Keratinocyte (primary cell): ENCODE measurements around the gene SLC6A1. TPM values are rescaled to one million over a fixed set of nuclear protein-coding genes. Genes with fewer than 3 reads are reported as not detected.

Source experiments
- DNase-seq: peaks from one replicate; pipeline ENCODE4 v3.0.0-alpha.2; 2011; ENCODE audit warnings: low read depth, missing footprints, low spot score
- FAIRE-seq: peaks from 2 replicates; lab custom pipeline; 2011; peaks lifted over from hg19 to GRCh38; lab: Jason Lieb, UNC
- H2AFZ ChIP-seq: 2 replicates; pipeline ENCODE4 v1.6.0; 2012; ENCODE audit warnings: low read length, control low read depth, inconsistent platforms; ENCODE audit not compliant: control insufficient read depth
- H3K27ac ChIP-seq: 2 replicates; pipeline ENCODE4 v1.5.1; 2011; ENCODE audit warnings: low read length; ENCODE audit not compliant: control insufficient read depth, insufficient read depth
- H3K27me3 ChIP-seq: 3 replicates; pipeline ENCODE4 v1.6.0; 2011; ENCODE audit warnings: low read length; ENCODE audit not compliant: control insufficient read depth, insufficient read depth; ENCODE audit errors: extremely low read depth
- H3K36me3 ChIP-seq, 2 experiments: 2 replicates in 1 of 2; 3 replicates in 1 of 2; pipeline ENCODE4 v1.5.1; 2011; ENCODE audit warnings: low read length in 2 of 2, mild to moderate bottlenecking in 1 of 2; ENCODE audit not compliant: control insufficient read depth in 2 of 2, insufficient read depth in 2 of 2; ENCODE audit errors: extremely low read depth in 1 of 2
- H3K4me1 ChIP-seq: 3 replicates; pipeline ENCODE4 v1.5.1; 2011; ENCODE audit warnings: low read length; ENCODE audit not compliant: control insufficient read depth, insufficient read depth; ENCODE audit errors: extremely low read depth
- H3K4me2 ChIP-seq: 3 replicates; pipeline ENCODE4 v1.6.0; 2011; ENCODE audit warnings: low read depth, low read length; ENCODE audit not compliant: control insufficient read depth, insufficient read depth; ENCODE audit errors: extremely low read depth
- H3K4me3 ChIP-seq, 3 experiments: fragments of 200-600 bp in 1 of 3; sonication (generic) in 1 of 3; 2 replicates in 2 of 3; 3 replicates in 1 of 3; pipeline ENCODE4 v1.5.1; 2011 to 2016; ENCODE audit warnings: low read length in 3 of 3, mild to moderate bottlenecking in 3 of 3, control low read depth in 2 of 3, inconsistent platforms in 1 of 3, low read depth in 1 of 3, mixed read lengths in 1 of 3, mixed run types in 1 of 3, moderate library complexity in 1 of 3; ENCODE audit not compliant: control insufficient read depth in 2 of 3, insufficient read depth in 2 of 3; ENCODE audit errors: extremely low read depth in 1 of 3
- H3K79me2 ChIP-seq: 2 replicates; pipeline ENCODE4 v1.6.0; 2012; ENCODE audit warnings: low read length; ENCODE audit not compliant: control insufficient read depth, insufficient read depth
- H3K9ac ChIP-seq: 3 replicates; pipeline ENCODE4 v1.6.0; 2011; ENCODE audit warnings: low read length; ENCODE audit not compliant: control insufficient read depth, insufficient read depth; ENCODE audit errors: extremely low read depth
- H3K9me1 ChIP-seq: 3 replicates; pipeline ENCODE4 v1.6.0; 2011; ENCODE audit warnings: low read length; ENCODE audit not compliant: control insufficient read depth, insufficient read depth; ENCODE audit errors: extremely low read depth
- H3K9me3 ChIP-seq: 2 replicates; pipeline ENCODE4 v1.5.1; 2012; ENCODE audit warnings: low read depth, low read length; ENCODE audit not compliant: control insufficient read depth
- H4K20me1 ChIP-seq: 3 replicates; pipeline ENCODE4 v1.6.0; 2011; ENCODE audit warnings: low read length; ENCODE audit not compliant: control insufficient read depth, insufficient read depth; ENCODE audit errors: extremely low read depth
- CTCF ChIP-seq, 3 experiments: IDR thresholded peaks in 1 of 3; conservative IDR thresholded peaks in 1 of 3; optimal IDR thresholded peaks in 1 of 3; 2 replicates in 2 of 3; 3 replicates in 1 of 3; pipeline versions ENCODE3 to v1.5.1; 2011; ENCODE audit warnings: low read length in 3 of 3, mild to moderate bottlenecking in 3 of 3, moderate library complexity in 2 of 3, control low read depth in 1 of 3, inconsistent platforms in 1 of 3; ENCODE audit not compliant: insufficient read depth in 2 of 3; ENCODE audit errors: extremely low read depth in 1 of 3
- EZH2 ChIP-seq: IDR thresholded peaks from one replicate; pipeline ENCODE4 v1.6.1; 2012; ENCODE audit warnings: inconsistent platforms, mild to moderate bottlenecking, low read length, moderate library complexity
- dilution Hi-C: fragments of 300-500 bp; cut with MboI; formaldehyde crosslinking; loops from one replicate; pipeline ENCODE4 v1.7.0; 2020; ENCODE audit warnings: low sequenced_read_pairs; ENCODE audit not compliant: extremely low pct_ligation_motif_present
- polyA plus RNA-seq, 5 experiments: library from polyadenylated mRNA; depleted of rRNA in 3 of 5; stranded (reverse) in 3 of 5; stranded (forward) in 1 of 5; unstranded in 1 of 5; fragments of >200 nt; gene quantifications; 1 replicate in 1 of 5; 2 replicates in 3 of 5; 3 replicates in 1 of 5; pipeline versions ENCODE4 v1.2.1 to v1.2.3, GENCODE V29; 2011 to 2012; ENCODE audit warnings: missing spikeins in 2 of 5, low read depth in 1 of 5, low replicate concordance in 1 of 5

SLC6A1 gene
- polyA plus RNA-seq, 1 donor (not counting 4 experiments of a cell fraction or from before 2014, with no cell fraction given) = not detected

GRCh38 chr3:10968401-10968800 is 24.1 kb upstream of the SLC6A1 start:
- DNase-seq (no peak), FAIRE-seq (no peak)
- H3K4me3 ChIP-seq = no peak overlapping the region
- H3K36me3 ChIP-seq = no peaks in the 10 kb centered on the region
- H3K9me3 ChIP-seq = no peaks in the 10 kb centered on the region
- dilution Hi-C loops = loop anchor here (10.0 kb wide), 1 partner anchor 236 kb away; no protein-coding TSS in a partner anchor
- H3K9me1 ChIP-seq = no peaks in the 10 kb centered on the region
- no peaks in the 10 kb centered on the region for H4K20me1 ChIP-seq
- no peak for TF ChIP-seq CTCF (optimal IDR thresholded peaks at IDR 0.05 in 1 of 3, IDR thresholded peaks at IDR 0.05 in 1 of 3, conservative IDR thresholded peaks at IDR 0.05 in 1 of 3; ENCODE audit: extremely low read depth in 1 of 3, insufficient read depth in 2 of 3, low read length in 3 of 3)
- no peak for TF ChIP-seq EZH2
- H2AFZ ChIP-seq = no peak overlapping the region
- no peaks in the 10 kb centered on the region for H3K79me2 ChIP-seq
- H3K4me1 ChIP-seq = no peaks in the 10 kb centered on the region
- H3K4me2 ChIP-seq = no peak overlapping the region
- peaks cover 58% of the 10 kb centered on the region for H3K27me3 ChIP-seq
- H3K27ac ChIP-seq = no peak overlapping the region
- no peak overlapping the region for H3K9ac ChIP-seq

- H3K27ac ChIP-seq = no peak overlapping the region
- H2AFZ ChIP-seq = no peak overlapping the region
- H3K36me3 ChIP-seq = no peaks in the 10 kb centered on the region
- H3K4me1 ChIP-seq = no peaks in the 10 kb centered on the region
- no peaks in the 10 kb centered on the region for H3K79me2 ChIP-seq
- TF ChIP-seq CTCF (optimal IDR thresholded peaks at IDR 0.05 in 1 of 3, IDR thresholded peaks at IDR 0.05 in 1 of 3, conservative IDR thresholded peaks at IDR 0.05 in 1 of 3; ENCODE audit: extremely low read depth in 1 of 3, insufficient read depth in 2 of 3, low read length in 3 of 3) = no peak
- TF ChIP-seq EZH2 = no peak
- dilution Hi-C loops = no loop called here
- no peaks in the 10 kb centered on the region for H3K9me1 ChIP-seq
- FAIRE-seq (no peak), DNase-seq (no peak)
- H3K27me3 ChIP-seq = peaks cover 64% of the 10 kb centered on the region
- no peaks in the 10 kb centered on the region for H3K9me3 ChIP-seq
- no peak overlapping the region for H3K9ac ChIP-seq
- no peaks in the 10 kb centered on the region for H4K20me1 ChIP-seq
- no peak overlapping the region for H3K4me3 ChIP-seq
- no peak overlapping the region for H3K4me2 ChIP-seq
Measured at GRCh38 chr3:10970306-10970960, 22.1 kb upstream of the SLC6A1 start.
